CD4-positive, alpha-beta T cell treated with Interferon gamma for 1 hour (primary cell): ENCODE data around the gene PLBD2.
A peak's percentile ranks its signal among the peaks of the same experiment; 100 is the strongest.

Experiments
- DNase-seq: peaks from one replicate; pipeline ENCODE4 v3.0.0-alpha.2; 2020

PLBD2 gene

GRCh38 chr12:113422030-113422885, 63.9 kb downstream of the PLBD2 start, which contains the start of gene SDSL:
Gene SDSL, plus strand, starts transcription at chr12:113422380. Its CDS starts 5,603 bp downstream, at chr12:113427983.
- DNase-seq = peak; percentile 77

GRCh38 chr12:113422886-113423669, 64.7 kb downstream of the PLBD2 start:
- DNase-seq = no peak

- no peak for DNase-seq
These were observed 66.1 kb downstream of the PLBD2 start for GRCh38 chr12:113424456-113424855.

GRCh38 chr12:113424915-113425823, 66.8 kb downstream of the PLBD2 start:
- DNase-seq = peak; percentile 34

GRCh38 chr12:113425960-113426453, 67.6 kb downstream of the PLBD2 start:
- no peak for DNase-seq

- DNase-seq = no peak
These were observed 69.5 kb downstream of the PLBD2 start for GRCh38 chr12:113427882-113428281.

GRCh38 chr12:113428482-113428881, 70.1 kb downstream of the PLBD2 start:
- no peak for DNase-seq

- no peak for DNase-seq
These were observed 74.6 kb downstream of the PLBD2 start for GRCh38 chr12:113432986-113433385.

- DNase-seq = no peak
These were observed 77.0 kb downstream of the PLBD2 start for GRCh38 chr12:113435367-113435766.

- DNase-seq = no peak
These were observed 78.2 kb downstream of the PLBD2 start for GRCh38 chr12:113436586-113436985.

- no peak for DNase-seq
These were observed 78.8 kb downstream of the PLBD2 start for GRCh38 chr12:113436993-113437728.

- DNase-seq = no peak
These were observed 79.3 kb downstream of the PLBD2 start for GRCh38 chr12:113437729-113438100.

GRCh38 chr12:113438523-113439300, 80.3 kb downstream of the PLBD2 start:
- no peak for DNase-seq

- no peak for DNase-seq
These were observed 80.9 kb downstream of the PLBD2 start for GRCh38 chr12:113439301-113439597.

- no peak for DNase-seq
These were observed 81.2 kb downstream of the PLBD2 start for GRCh38 chr12:113439606-113440030.

GRCh38 chr12:113440336-113440735, 81.9 kb downstream of the PLBD2 start:
- DNase-seq = no peak
